Muscle layer of duodenum (tissue), 2 donors: ENCODE measurements around the gene WDR38.

Source experiments
- H3K27ac ChIP-seq: one replicate; pipeline ENCODE4 v1.7.0; 2013; ENCODE audit warnings: mild to moderate bottlenecking, low read length
- H3K27me3 ChIP-seq: one replicate; pipeline ENCODE4 v1.7.0; 2013; ENCODE audit warnings: low read depth, mild to moderate bottlenecking, control low read depth, low read length
- H3K36me3 ChIP-seq, 2 donors: one replicate each; pipeline ENCODE4 v1.7.0; 2013; ENCODE audit warnings: low read length in 2 of 2, control low read depth in 1 of 2, mild to moderate bottlenecking in 1 of 2; ENCODE audit not compliant: insufficient read depth in 2 of 2, control insufficient read depth in 1 of 2
- H3K4me1 ChIP-seq, 2 donors: one replicate each; pipeline ENCODE4 v1.7.0; 2013; ENCODE audit warnings: low read length in 2 of 2, mild to moderate bottlenecking in 2 of 2, control low read depth in 1 of 2, moderate library complexity in 1 of 2; ENCODE audit not compliant: insufficient read depth in 2 of 2, control insufficient read depth in 1 of 2
- H3K4me3 ChIP-seq, 2 donors: one replicate each; pipeline ENCODE4 v1.7.0; 2013; ENCODE audit warnings: low read length in 2 of 2, low read depth in 1 of 2, mild to moderate bottlenecking in 1 of 2
- H3K9me3 ChIP-seq, 2 donors: one replicate each; pipeline ENCODE4 v1.7.0; 2013; ENCODE audit warnings: low read length in 2 of 2, control low read depth in 1 of 2, mild to moderate bottlenecking in 1 of 2; ENCODE audit not compliant: control insufficient read depth in 1 of 2
- donor health status: healthy.

The WDR38 gene, protein sequence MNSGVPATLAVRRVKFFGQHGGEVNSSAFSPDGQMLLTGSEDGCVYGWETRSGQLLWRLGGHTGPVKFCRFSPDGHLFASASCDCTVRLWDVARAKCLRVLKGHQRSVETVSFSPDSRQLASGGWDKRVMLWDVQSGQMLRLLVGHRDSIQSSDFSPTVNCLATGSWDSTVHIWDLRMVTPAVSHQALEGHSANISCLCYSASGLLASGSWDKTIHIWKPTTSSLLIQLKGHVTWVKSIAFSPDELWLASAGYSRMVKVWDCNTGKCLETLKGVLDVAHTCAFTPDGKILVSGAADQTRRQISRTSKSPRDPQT

GRCh38 chr9:124852829-124853531, at the start of gene WDR38:
WDR38 (plus strand) TSS chr9:124853460; CDS start chr9:124853532, 72 bp downstream.
- Histone ChIP-seq H3K27me3 (no peaks in the 10 kb centered on the region), H3K4me3 (peak within 1 kb of the TSS; percentile 55), H3K36me3 (peaks cover 7 to 16% of the 10 kb centered on the region in 2 donors), H3K27ac (no peak within 1 kb of the TSS), H3K4me1 (peaks cover 6 to 18% of the 10 kb centered on the region in 2 donors), H3K9me3 (no peaks in the 10 kb centered on the region)

- Histone ChIP-seq H3K36me3 (peaks cover 0 to 6% of the 10 kb centered on the region in 2 donors), H3K4me1 (peaks cover 5 to 12% of the 10 kb centered on the region in 2 donors), H3K27ac (no peak overlapping the region), H3K27me3 (no peaks in the 10 kb centered on the region), H3K9me3 (no peaks in the 10 kb centered on the region), H3K4me3 (no peak overlapping the region)
Measured at GRCh38 chr9:124803911-124804310, 49.3 kb upstream of the WDR38 start.

DNA sequence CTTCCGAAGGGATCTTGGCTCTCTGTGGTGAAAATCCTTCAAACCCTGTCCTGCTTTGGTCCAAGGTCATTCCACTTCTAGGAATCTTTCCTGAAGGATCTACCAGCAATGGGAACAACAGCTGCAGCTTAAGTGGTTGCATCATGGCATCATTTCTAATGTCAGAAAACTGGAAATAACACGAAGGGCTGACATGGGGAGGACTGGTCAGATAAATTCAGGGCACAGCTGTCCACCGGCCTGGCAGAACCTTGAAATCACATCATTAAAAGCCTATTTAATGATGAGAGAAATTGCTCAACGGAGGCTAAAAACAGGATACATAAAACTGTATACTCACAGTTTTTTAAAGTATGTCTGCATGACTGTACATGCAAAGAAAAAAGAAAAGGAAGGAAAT, 48.1 kb upstream of the WDR38 start:
- Histone ChIP-seq H3K27ac (no peak overlapping the region), H3K4me3 (no peak overlapping the region), H3K9me3 (no peaks in the 10 kb centered on the region), H3K27me3 (no peaks in the 10 kb centered on the region), H3K4me1 (peaks cover 1 to 5% of the 10 kb centered on the region in 2 donors), H3K36me3 (peaks cover 0 to 6% of the 10 kb centered on the region in 2 donors)

- Histone ChIP-seq H3K9me3 (no peaks in the 10 kb centered on the region), H3K27ac (no peak overlapping the region), H3K4me1 (peaks cover 4 to 26% of the 10 kb centered on the region in 2 donors)
Measured at GRCh38 chr9:124808246-124808956, 44.9 kb upstream of the WDR38 start.

DNA sequence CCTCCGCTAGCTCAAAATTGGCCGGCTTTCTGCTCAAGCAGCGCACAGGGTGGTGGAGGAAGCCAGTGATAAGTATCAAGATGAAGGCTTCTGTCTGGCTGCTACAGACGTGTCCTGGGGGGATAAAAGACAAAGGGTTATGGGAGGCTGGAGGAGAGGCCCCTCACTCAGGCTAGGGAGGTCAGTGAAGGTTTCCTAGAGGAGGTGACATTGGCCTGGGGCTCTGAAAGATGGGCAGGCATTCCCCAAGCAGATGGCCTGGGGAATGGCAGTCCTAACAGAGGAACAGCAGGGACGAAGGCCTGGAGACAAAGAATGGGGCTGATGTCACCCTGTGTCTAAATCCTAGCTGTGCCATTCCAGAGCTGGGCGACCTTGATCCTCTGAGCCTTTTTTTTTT, 44.0 kb upstream of the WDR38 start:
- Histone ChIP-seq H3K27me3 (no peaks in the 10 kb centered on the region), H3K27ac (no peak overlapping the region), H3K4me3 (no peak overlapping the region), H3K9me3 (no peaks in the 10 kb centered on the region), H3K36me3 (no peaks in the 10 kb centered on the region), H3K4me1 (peaks cover 4 to 27% of the 10 kb centered on the region in 2 donors)

More at GRCh38 chr9:124808246-124808956, 44.9 kb upstream of the WDR38 start:
- Histone ChIP-seq H3K27me3 (no peaks in the 10 kb centered on the region), H3K36me3 (no peaks in the 10 kb centered on the region), H3K4me3 (no peak overlapping the region)

DNA sequence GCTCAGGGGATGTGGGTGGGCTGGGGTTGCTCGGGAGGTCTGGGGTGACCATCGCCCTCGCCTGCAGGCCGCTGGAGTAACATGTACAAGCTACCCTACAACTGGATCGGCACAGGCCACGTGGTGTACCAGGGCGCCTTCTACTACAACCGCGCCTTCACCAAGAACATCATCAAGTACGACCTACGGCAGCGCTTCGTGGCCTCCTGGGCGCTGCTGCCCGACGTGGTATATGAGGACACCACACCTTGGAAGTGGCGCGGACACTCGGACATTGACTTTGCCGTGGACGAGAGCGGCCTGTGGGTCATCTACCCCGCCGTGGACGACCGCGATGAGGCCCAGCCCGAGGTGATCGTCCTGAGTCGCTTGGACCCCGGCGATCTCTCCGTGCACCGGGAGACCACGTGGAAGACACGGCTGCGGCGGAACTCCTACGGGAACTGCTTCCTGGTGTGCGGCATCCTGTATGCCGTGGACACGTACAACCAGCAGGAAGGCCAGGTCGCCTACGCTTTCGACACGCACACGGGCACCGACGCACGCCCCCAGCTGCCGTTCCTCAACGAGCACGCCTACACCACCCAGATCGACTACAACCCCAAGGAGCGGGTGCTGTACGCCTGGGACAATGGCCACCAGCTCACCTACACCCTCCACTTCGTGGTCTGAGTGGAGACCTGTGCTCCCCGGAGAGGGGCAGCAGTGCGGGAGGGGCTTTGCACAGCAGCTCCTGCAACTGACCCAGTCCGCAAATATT, 43.3 kb upstream of the WDR38 start:
- peaks cover 4 to 27% of the 10 kb centered on the region in 2 donors for H3K4me1 ChIP-seq
- no peak overlapping the region for H3K4me3 ChIP-seq
- H3K36me3 ChIP-seq: no peaks in the 10 kb centered on the region
- H3K27ac ChIP-seq: no peak overlapping the region
- no peaks in the 10 kb centered on the region for H3K27me3 ChIP-seq
- no peaks in the 10 kb centered on the region for H3K9me3 ChIP-seq

GRCh38 chr9:124810663-124811355, 42.5 kb upstream of the WDR38 start:
- Histone ChIP-seq H3K4me3 (peak overlapping the region in 1 of 2 donors; percentile 32), H3K9me3 (no peaks in the 10 kb centered on the region), H3K4me1 (peaks cover 4 to 27% of the 10 kb centered on the region in 2 donors), H3K36me3 (no peaks in the 10 kb centered on the region), H3K27ac (peak overlapping the region; percentile 73), H3K27me3 (no peaks in the 10 kb centered on the region)

GRCh38 chr9:124812441-124812876, 40.8 kb upstream of the WDR38 start:
- no peaks in the 10 kb centered on the region for H3K36me3 ChIP-seq

DNA sequence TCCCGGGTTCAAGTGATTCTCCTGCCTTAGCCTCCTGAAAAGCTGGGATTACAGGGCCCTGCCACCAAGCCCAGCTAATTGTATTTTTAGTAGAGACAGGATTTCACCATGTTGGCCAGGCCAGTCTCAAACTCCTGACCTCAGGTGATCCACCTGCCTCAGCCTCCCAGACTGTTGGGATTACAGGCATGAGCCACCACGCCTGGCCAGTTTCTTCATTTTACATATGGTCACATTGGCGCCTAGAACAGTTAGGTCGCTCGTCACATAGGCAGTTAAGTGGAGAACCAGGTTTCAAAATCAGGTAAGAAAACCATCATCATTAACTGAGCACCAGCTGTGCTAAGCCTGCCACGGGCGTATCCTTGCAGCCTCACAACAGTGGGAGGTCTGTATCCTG, 40.2 kb upstream of the WDR38 start:
- Histone ChIP-seq H3K36me3 (no peaks in the 10 kb centered on the region), H3K4me3 (no peak overlapping the region), H3K27ac (no peak overlapping the region), H3K27me3 (no peaks in the 10 kb centered on the region), H3K4me1 (peaks cover 4 to 27% of the 10 kb centered on the region in 2 donors), H3K9me3 (no peaks in the 10 kb centered on the region)

More at GRCh38 chr9:124812441-124812876, 40.8 kb upstream of the WDR38 start:
- no peak overlapping the region for H3K4me3 ChIP-seq
- H3K27ac ChIP-seq: no peak overlapping the region
- H3K4me1 ChIP-seq: peaks cover 4 to 27% of the 10 kb centered on the region in 2 donors
- no peaks in the 10 kb centered on the region for H3K9me3 ChIP-seq
- H3K27me3 ChIP-seq: no peaks in the 10 kb centered on the region

DNA sequence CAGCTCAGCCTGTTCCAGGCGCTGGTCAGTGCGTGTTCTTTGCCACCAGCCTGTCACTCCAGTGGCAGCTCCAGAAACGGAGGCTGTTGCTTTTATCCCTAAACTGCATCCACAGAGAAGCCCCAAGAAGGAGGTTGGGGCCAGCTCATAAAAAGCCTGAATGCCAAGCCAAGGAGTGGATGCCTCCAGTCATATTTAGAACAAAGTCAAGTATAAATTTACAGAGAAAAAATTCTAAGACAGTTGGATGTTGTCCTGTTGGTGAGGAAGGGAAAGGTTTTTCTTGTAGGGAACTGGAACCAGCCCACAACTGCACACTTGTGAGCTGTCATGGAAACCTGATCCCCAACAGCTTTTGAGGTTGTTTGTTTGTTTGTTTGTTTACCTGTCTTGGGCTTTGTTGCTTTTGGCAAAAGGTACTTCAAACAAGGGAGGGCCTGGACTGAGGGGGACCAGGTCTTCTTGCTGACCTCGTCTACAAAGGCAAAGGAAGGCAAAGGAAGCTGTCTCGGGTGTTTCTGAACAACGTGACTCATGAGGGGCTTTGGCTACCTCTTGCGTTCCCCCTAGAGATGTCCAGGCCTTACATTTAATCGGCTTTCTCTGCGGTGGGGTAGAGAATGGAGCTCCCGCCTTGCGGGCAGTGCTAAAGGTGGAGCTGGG, 39.6 kb upstream of the WDR38 start:
- no peak overlapping the region for H3K27ac ChIP-seq

More for the DNA sequence above, 39.6 kb upstream of the WDR38 start:
- H3K9me3 ChIP-seq: no peaks in the 10 kb centered on the region
- no peak overlapping the region for H3K4me3 ChIP-seq
- H3K36me3 ChIP-seq: no peaks in the 10 kb centered on the region
- peaks cover 4 to 27% of the 10 kb centered on the region in 2 donors for H3K4me1 ChIP-seq
- no peaks in the 10 kb centered on the region for H3K27me3 ChIP-seq
